T-helper 17 cell (primary cell): ENCODE results near the gene SURF4. TPM values are rescaled to one million over a fixed set of nuclear protein-coding genes. Genes with fewer than 3 reads are reported as not detected.

Experiments used
- ATAC-seq: fragments of 150-1000 bp; cut with Tn5 transposase; 2 replicates; pipeline ENCODE4 v1.10.0; 2021; ENCODE audit warnings: mild to moderate bottlenecking, moderate library complexity
- DNase-seq, 3 donors: peaks; one replicate each; pipeline versions ENCODE4 v3.0.0 to v3.0.0-alpha.2; 2020 to 2021
- H3K9me3 ChIP-seq: one replicate; pipeline ENCODE4 v1.7.0; 2013; ENCODE audit warnings: low read length, mild to moderate bottlenecking; ENCODE audit not compliant: control insufficient read depth, poor library complexity, severe bottlenecking
- H3K27ac Mint-ChIP-seq: one replicate; pipeline ENCODE4 v1.8.0; 2022; ENCODE audit warnings: mild to moderate bottlenecking, moderate library complexity, mixed read lengths
- H3K27me3 Mint-ChIP-seq: one replicate; pipeline ENCODE4 v1.8.0; 2022; ENCODE audit warnings: mixed read lengths
- H3K36me3 Mint-ChIP-seq: one replicate; pipeline ENCODE4 v1.8.0; 2022; ENCODE audit warnings: low read depth, mixed read lengths
- H3K4me1 Mint-ChIP-seq: one replicate; pipeline ENCODE4 v1.8.0; 2022; ENCODE audit warnings: mild to moderate bottlenecking, mixed read lengths
- H3K4me3 Mint-ChIP-seq: one replicate; pipeline ENCODE4 v1.8.0; 2022; ENCODE audit warnings: mild to moderate bottlenecking, moderate library complexity, mixed read lengths
- total RNA-seq, 4 donors: library from RNA in 2 of 4; stranded (reverse) in 2 of 4; gene quantifications; one replicate each; pipeline ENCODE4 v1.2.3 and lab custom pipeline; 2022 to 2026

SURF4 gene
- total RNA-seq, 2 donors from 2014 or later: 116 to 124 TPM

GRCh38 chr9:133390713-133391112 is 14.9 kb upstream of the SURF4 start:
- no peak overlapping the region for H3K27ac Mint-ChIP-seq
- H3K4me3 Mint-ChIP-seq: no peak overlapping the region
- ATAC-seq (no peak), DNase-seq (no peak)
- H3K36me3 Mint-ChIP-seq: no peaks in the 10 kb centered on the region
- no peaks in the 10 kb centered on the region for H3K9me3 ChIP-seq
- peaks cover 3% of the 10 kb centered on the region for H3K4me1 Mint-ChIP-seq
- H3K27me3 Mint-ChIP-seq: peaks cover 16% of the 10 kb centered on the region

GRCh38 chr9:133389562-133389961 is 13.7 kb upstream of the SURF4 start:
- no peak for ATAC-seq
- DNase-seq: no peak
- no peaks in the 10 kb centered on the region for H3K36me3 Mint-ChIP-seq
- H3K4me1 Mint-ChIP-seq: peaks cover 3% of the 10 kb centered on the region
- no peak overlapping the region for H3K27ac Mint-ChIP-seq
- no peaks in the 10 kb centered on the region for H3K9me3 ChIP-seq
- peaks cover 16% of the 10 kb centered on the region for H3K27me3 Mint-ChIP-seq
- H3K4me3 Mint-ChIP-seq: no peak overlapping the region

GRCh38 chr9:133389025-133389557 is 13.2 kb upstream of the SURF4 start:
- H3K4me3 Mint-ChIP-seq: no peak overlapping the region
- no peak overlapping the region for H3K27ac Mint-ChIP-seq
- H3K9me3 ChIP-seq: no peaks in the 10 kb centered on the region
- peaks cover 3% of the 10 kb centered on the region for H3K4me1 Mint-ChIP-seq
- peaks cover 16% of the 10 kb centered on the region for H3K27me3 Mint-ChIP-seq
- H3K36me3 Mint-ChIP-seq: no peaks in the 10 kb centered on the region
- ATAC-seq (no peak), DNase-seq (no peak)

GRCh38 chr9:133387680-133388079 is 11.8 kb upstream of the SURF4 start:
- Mint-ChIP-seq H3K27ac (no peak overlapping the region), H3K36me3 (no peaks in the 10 kb centered on the region), H3K4me1 (peaks cover 3% of the 10 kb centered on the region), H3K4me3 (no peak overlapping the region), H3K27me3 (peaks cover 16% of the 10 kb centered on the region)
- DNase-seq (no peak), ATAC-seq (no peak)
- no peaks in the 10 kb centered on the region for H3K9me3 ChIP-seq

GRCh38 chr9:133386338-133386737 is 10.5 kb upstream of the SURF4 start:
- Mint-ChIP-seq H3K4me3 (no peak overlapping the region), H3K4me1 (peaks cover 3% of the 10 kb centered on the region), H3K36me3 (no peaks in the 10 kb centered on the region), H3K27me3 (peaks cover 16% of the 10 kb centered on the region), H3K27ac (no peak overlapping the region)
- ATAC-seq: no peak
- H3K9me3 ChIP-seq: no peaks in the 10 kb centered on the region
- no peak for DNase-seq

GRCh38 chr9:133385452-133385851 is 9.6 kb upstream of the SURF4 start:
- H3K36me3 Mint-ChIP-seq: no peaks in the 10 kb centered on the region
- H3K27me3 Mint-ChIP-seq: peaks cover 11% of the 10 kb centered on the region
- no peak overlapping the region for H3K27ac Mint-ChIP-seq
- DNase-seq: no peak
- H3K4me1 Mint-ChIP-seq: peaks cover 3% of the 10 kb centered on the region
- no peaks in the 10 kb centered on the region for H3K9me3 ChIP-seq
- H3K4me3 Mint-ChIP-seq: no peak overlapping the region
- no peak for ATAC-seq

- H3K27me3 Mint-ChIP-seq: peaks cover 6% of the 10 kb centered on the region
- ATAC-seq: no peak
- H3K27ac Mint-ChIP-seq: no peak overlapping the region
- no peaks in the 10 kb centered on the region for H3K36me3 Mint-ChIP-seq
- H3K9me3 ChIP-seq: no peaks in the 10 kb centered on the region
- H3K4me3 Mint-ChIP-seq: no peak overlapping the region
- peaks cover 2% of the 10 kb centered on the region for H3K4me1 Mint-ChIP-seq
- no peak for DNase-seq
These were observed 9.0 kb upstream of the SURF4 start for GRCh38 chr9:133384736-133385321.

- Mint-ChIP-seq H3K4me1 (no peaks in the 10 kb centered on the region), H3K27ac (no peak overlapping the region), H3K27me3 (no peaks in the 10 kb centered on the region), H3K36me3 (no peaks in the 10 kb centered on the region), H3K4me3 (no peak overlapping the region)
- H3K9me3 ChIP-seq: no peaks in the 10 kb centered on the region
- no peak for DNase-seq
- ATAC-seq: no peak
These were observed 7.6 kb upstream of the SURF4 start for GRCh38 chr9:133383438-133383837.

- Mint-ChIP-seq H3K4me3 (no peak overlapping the region), H3K27ac (no peak overlapping the region), H3K27me3 (no peaks in the 10 kb centered on the region), H3K36me3 (no peaks in the 10 kb centered on the region), H3K4me1 (no peaks in the 10 kb centered on the region)
- ATAC-seq (no peak), DNase-seq (no peak)
- no peaks in the 10 kb centered on the region for H3K9me3 ChIP-seq
These were observed 6.8 kb upstream of the SURF4 start for GRCh38 chr9:133382507-133383141.

GRCh38 chr9:133380734-133381133 is 4.9 kb upstream of the SURF4 start:
- Mint-ChIP-seq H3K4me3 (no peak overlapping the region), H3K4me1 (no peaks in the 10 kb centered on the region), H3K36me3 (no peaks in the 10 kb centered on the region), H3K27me3 (no peaks in the 10 kb centered on the region), H3K27ac (no peak overlapping the region)
- no peaks in the 10 kb centered on the region for H3K9me3 ChIP-seq
- no peak for DNase-seq
- no peak for ATAC-seq

- Mint-ChIP-seq H3K4me1 (peaks cover 8% of the 10 kb centered on the region), H3K36me3 (peaks cover 4% of the 10 kb centered on the region), H3K27ac (no peak overlapping the region), H3K27me3 (no peaks in the 10 kb centered on the region), H3K4me3 (no peak overlapping the region)
- H3K9me3 ChIP-seq: no peaks in the 10 kb centered on the region
- DNase-seq: no peak
- no peak for ATAC-seq
These were observed 3.6 kb upstream of the SURF4 start for GRCh38 chr9:133379153-133380086.

GRCh38 chr9:133378408-133378962 is 2.6 kb upstream of the SURF4 start:
- no peak overlapping the region for H3K27ac Mint-ChIP-seq
- H3K27me3 Mint-ChIP-seq: no peaks in the 10 kb centered on the region
- no peaks in the 10 kb centered on the region for H3K9me3 ChIP-seq
- H3K4me3 Mint-ChIP-seq: no peak overlapping the region
- ATAC-seq (no peak), DNase-seq (no peak)
- H3K4me1 Mint-ChIP-seq: peaks cover 8% of the 10 kb centered on the region
- peaks cover 4% of the 10 kb centered on the region for H3K36me3 Mint-ChIP-seq

GRCh38 chr9:133377721-133378216 is 1.9 kb upstream of the SURF4 start:
- peaks cover 11% of the 10 kb centered on the region for H3K4me1 Mint-ChIP-seq
- ATAC-seq (no peak), DNase-seq (no peak)
- peaks cover 4% of the 10 kb centered on the region for H3K36me3 Mint-ChIP-seq
- no peaks in the 10 kb centered on the region for H3K9me3 ChIP-seq
- H3K27me3 Mint-ChIP-seq: no peaks in the 10 kb centered on the region
- no peak overlapping the region for H3K27ac Mint-ChIP-seq
- H3K4me3 Mint-ChIP-seq: no peak overlapping the region
